CD14-positive monocyte (primary cell): ENCODE results near the gene AP4B1. TPM values are rescaled to one million over a fixed set of nuclear protein-coding genes. Genes with fewer than 3 reads are reported as not detected.

Experiments
- DNase-seq, 3 donors: peaks; one replicate each; pipeline ENCODE4 v3.0.0-alpha.2; 2011 to 2022
- H2AFZ ChIP-seq: 2 replicates; pipeline ENCODE4 v1.6.0; 2012; ENCODE audit warnings: mild to moderate bottlenecking, low read depth, low read length, inconsistent platforms; ENCODE audit not compliant: insufficient read depth, poor library complexity, severe bottlenecking
- H3K27ac ChIP-seq, 2 donors: 1 replicate in 1 of 2; 2 replicates in 1 of 2; pipeline ENCODE4 v1.5.1; 2012 to 2013; ENCODE audit warnings: low read length in 2 of 2, control low read depth in 1 of 2, inconsistent platforms in 1 of 2, low read depth in 1 of 2, mild to moderate bottlenecking in 1 of 2
- H3K27me3 ChIP-seq, 2 donors: one replicate each; pipeline versions ENCODE4 v1.6.0 to v1.6.1; 2011 to 2013; ENCODE audit warnings: low read length in 2 of 2; ENCODE audit not compliant: control insufficient read depth in 2 of 2, insufficient read depth in 2 of 2
- H3K36me3 ChIP-seq, 2 donors: replicated peaks in 1 of 2; 1 replicate in 1 of 2; 2 replicates in 1 of 2; pipeline versions ENCODE4 v1.5.1 to v1.6.1; 2012 to 2013; ENCODE audit warnings: low read length in 2 of 2, control low read depth in 1 of 2, inconsistent platforms in 1 of 2, mild to moderate bottlenecking in 1 of 2; ENCODE audit not compliant: insufficient read depth in 2 of 2, control insufficient read depth in 1 of 2
- H3K4me1 ChIP-seq, 2 donors: 1 replicate in 1 of 2; 2 replicates in 1 of 2; pipeline versions ENCODE4 v1.5.1 to v1.6.1; 2012 to 2013; ENCODE audit warnings: low read length in 2 of 2, control low read depth in 1 of 2, inconsistent platforms in 1 of 2, mild to moderate bottlenecking in 1 of 2, moderate library complexity in 1 of 2; ENCODE audit not compliant: insufficient read depth in 2 of 2, control insufficient read depth in 1 of 2
- H3K4me2 ChIP-seq: replicated peaks from 2 replicates; pipeline ENCODE3; 2012; ENCODE audit warnings: low read length, moderate library complexity, mild to moderate bottlenecking; ENCODE audit not compliant: poor library complexity, severe bottlenecking; ENCODE audit errors: extremely low read depth
- H3K4me3 ChIP-seq, 3 experiments: fragments of 200-600 bp in 1 of 3; sonication (generic) in 1 of 3; replicated peaks in 1 of 3; 1 replicate in 2 of 3; 2 replicates in 1 of 3; pipeline ENCODE4 v1.5.1; 2011 to 2013; ENCODE audit warnings: low read length in 3 of 3, mild to moderate bottlenecking in 3 of 3, control low read depth in 2 of 3, low read depth in 2 of 3, inconsistent platforms in 1 of 3, moderate library complexity in 1 of 3
- H3K79me2 ChIP-seq: 2 replicates; pipeline ENCODE4 v1.6.0; 2012; ENCODE audit warnings: mild to moderate bottlenecking, control low read depth, inconsistent platforms, low read length, moderate library complexity; ENCODE audit not compliant: insufficient read depth
- H3K9ac ChIP-seq: 2 replicates; pipeline ENCODE4 v1.6.0; 2017; ENCODE audit warnings: low read length, mild to moderate bottlenecking; ENCODE audit not compliant: insufficient read depth, poor library complexity, severe bottlenecking
- H3K9me3 ChIP-seq, 2 donors: replicated peaks in 1 of 2; 1 replicate in 1 of 2; 2 replicates in 1 of 2; pipeline versions ENCODE4 v1.5.1 to v1.6.1; 2012 to 2013; ENCODE audit warnings: low read length in 2 of 2, control low read depth in 1 of 2; ENCODE audit not compliant: control insufficient read depth in 1 of 2, insufficient read depth in 1 of 2
- H4K20me1 ChIP-seq: 2 replicates; pipeline ENCODE4 v1.6.0; 2012; ENCODE audit warnings: mild to moderate bottlenecking, low read length, control low read depth, moderate library complexity; ENCODE audit not compliant: insufficient read depth
- H3K27ac Mint-ChIP-seq, 7 donors: one replicate each; pipeline ENCODE4 v1.8.0; 2020; ENCODE audit warnings: mild to moderate bottlenecking in 7 of 7, mixed read lengths in 7 of 7, moderate library complexity in 6 of 7, inconsistent platforms in 2 of 7
- H3K27me3 Mint-ChIP-seq, 3 donors: one replicate each; pipeline ENCODE4 v1.8.0; 2021 to 2022; ENCODE audit warnings: low read depth in 3 of 3, mild to moderate bottlenecking in 3 of 3, mixed read lengths in 3 of 3, moderate library complexity in 3 of 3, inconsistent platforms in 1 of 3
- H3K36me3 Mint-ChIP-seq, 2 donors: one replicate each; pipeline ENCODE4 v1.8.0; 2020; ENCODE audit warnings: mixed read lengths in 2 of 2, inconsistent platforms in 1 of 2, mild to moderate bottlenecking in 1 of 2
- H3K4me1 Mint-ChIP-seq: one replicate; pipeline ENCODE4 v1.8.0; 2020; ENCODE audit warnings: mild to moderate bottlenecking, mixed read lengths
- H3K4me3 Mint-ChIP-seq, 2 donors: one replicate each; pipeline ENCODE4 v1.8.0; 2020; ENCODE audit warnings: mild to moderate bottlenecking in 2 of 2, mixed read lengths in 2 of 2, moderate library complexity in 1 of 2
- H3K9me3 Mint-ChIP-seq, 7 donors: one replicate each; pipeline ENCODE4 v1.8.0; 2020 to 2022; ENCODE audit warnings: mixed read lengths in 7 of 7, mild to moderate bottlenecking in 6 of 7, moderate library complexity in 6 of 7, inconsistent platforms in 2 of 7
- WGBS: methylation state at CpG from one replicate; pipeline ENCODE4 v1.1.5; 2013; ENCODE audit warnings: missing lambda C conversion rate; ENCODE audit not compliant: insufficient coverage; 5-methylcytosine and 5-hydroxymethylcytosine counted together
- intact Hi-C, 2 donors: fragments of 100-400 bp; cut with micrococcal nuclease; formaldehyde crosslinking; loops; one replicate each; pipeline versions ENCODE4 v1.15.0 to v1.15.1; 2023
- polyA plus RNA-seq, 3 donors: library from polyadenylated mRNA; depleted of rRNA in 1 of 3; unstranded in 2 of 3; stranded (reverse) in 1 of 3; fragments of 300-500 nt in 2 of 3; fragments of >200 nt in 1 of 3; fragmentation: Illumina TruSeq in 2 of 3; gene quantifications; 1 replicate in 2 of 3; 2 replicates in 1 of 3; pipeline ENCODE4 v1.2.3, GENCODE V29; 2012 to 2021
- TF ChIP-seq, protein P1 (sequence below): fragments of 200-600 bp; IDR thresholded peaks from one replicate; pipeline ENCODE4 v1.8.0; 2022; ENCODE audit warnings: antibody characterized with exemption, mild to moderate bottlenecking

Gene AP4B1
- polyA plus RNA-seq, 3 donors: 3.5 to 46.3 (median 6.1) TPM

DNA sequence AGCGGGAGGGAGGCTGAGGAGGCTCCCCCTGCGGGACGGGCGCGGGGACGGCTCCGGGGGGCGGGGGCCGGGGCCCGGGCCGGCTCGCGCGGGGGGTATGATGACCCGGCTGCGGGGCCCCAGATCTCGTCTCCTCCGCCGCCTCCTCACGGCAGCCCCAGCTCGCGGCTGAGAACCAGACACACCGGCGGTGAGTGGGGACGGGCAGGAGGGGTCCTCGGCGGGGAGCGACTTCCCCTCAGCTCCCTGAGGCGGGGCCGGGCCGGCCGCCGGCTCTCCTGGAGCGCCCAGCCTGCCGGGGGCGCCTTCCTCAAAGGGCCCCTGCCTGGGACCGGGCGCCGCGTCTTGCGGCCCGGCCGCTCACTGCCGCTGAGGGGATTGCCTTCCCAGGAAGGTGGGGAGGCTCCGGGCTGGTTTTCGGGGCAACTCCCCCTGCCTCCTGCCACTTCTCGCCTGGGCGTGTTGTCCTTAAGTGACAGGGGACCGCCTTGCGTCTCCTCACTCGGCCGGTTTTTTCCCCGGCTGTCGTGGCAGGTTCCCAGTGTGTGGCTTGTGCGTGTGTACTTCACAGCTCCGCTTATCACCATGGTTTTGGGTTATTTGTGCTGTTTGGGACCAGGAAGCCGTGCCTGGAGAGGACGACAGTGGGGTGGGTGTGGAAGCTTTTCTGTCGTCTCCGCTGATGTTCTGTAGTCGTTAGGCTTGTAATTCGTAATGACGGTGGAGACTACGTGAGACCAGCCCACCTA is 25.3 kb upstream of the AP4B1 start:
- peaks cover 0 to under 1% (median 0%) of the 10 kb centered on the region in 7 donors for H3K9me3 Mint-ChIP-seq
- peak; percentile 49 to 81 (median 59) for DNase-seq
- Histone ChIP-seq H3K9ac (peak overlapping the region; percentile 98), H3K4me3 (peak overlapping the region; percentile 70 to 99 (median 94)), H3K27ac (peak overlapping the region; percentile 91 to 99), H3K36me3 (no peaks in the 10 kb centered on the region), H3K79me2 (peaks cover 63% of the 10 kb centered on the region), H3K4me2 (peak overlapping the region; percentile 80), H2AFZ (peak overlapping the region; percentile 95), H3K27me3 (no peaks in the 10 kb centered on the region), H3K4me1 (peaks cover 43 to 58% of the 10 kb centered on the region in 2 donors), H3K9me3 (no peaks in the 10 kb centered on the region), H4K20me1 (peaks cover 48% of the 10 kb centered on the region)
- H3K36me3 Mint-ChIP-seq: peaks cover 4 to 5% of the 10 kb centered on the region in 2 donors
- TF ChIP-seq, protein P1, sequence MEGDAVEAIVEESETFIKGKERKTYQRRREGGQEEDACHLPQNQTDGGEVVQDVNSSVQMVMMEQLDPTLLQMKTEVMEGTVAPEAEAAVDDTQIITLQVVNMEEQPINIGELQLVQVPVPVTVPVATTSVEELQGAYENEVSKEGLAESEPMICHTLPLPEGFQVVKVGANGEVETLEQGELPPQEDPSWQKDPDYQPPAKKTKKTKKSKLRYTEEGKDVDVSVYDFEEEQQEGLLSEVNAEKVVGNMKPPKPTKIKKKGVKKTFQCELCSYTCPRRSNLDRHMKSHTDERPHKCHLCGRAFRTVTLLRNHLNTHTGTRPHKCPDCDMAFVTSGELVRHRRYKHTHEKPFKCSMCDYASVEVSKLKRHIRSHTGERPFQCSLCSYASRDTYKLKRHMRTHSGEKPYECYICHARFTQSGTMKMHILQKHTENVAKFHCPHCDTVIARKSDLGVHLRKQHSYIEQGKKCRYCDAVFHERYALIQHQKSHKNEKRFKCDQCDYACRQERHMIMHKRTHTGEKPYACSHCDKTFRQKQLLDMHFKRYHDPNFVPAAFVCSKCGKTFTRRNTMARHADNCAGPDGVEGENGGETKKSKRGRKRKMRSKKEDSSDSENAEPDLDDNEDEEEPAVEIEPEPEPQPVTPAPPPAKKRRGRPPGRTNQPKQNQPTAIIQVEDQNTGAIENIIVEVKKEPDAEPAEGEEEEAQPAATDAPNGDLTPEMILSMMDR: peak; percentile 18
- peak overlapping the region; percentile 95 to 96 for H3K4me3 Mint-ChIP-seq
- peaks cover 1 to 3% (median 2%) of the 10 kb centered on the region in 3 donors for H3K27me3 Mint-ChIP-seq
- H3K4me1 Mint-ChIP-seq: peaks cover 52% of the 10 kb centered on the region
- intact Hi-C loops: loop anchor here (1.0 to 5.0 kb wide), 3 partner anchors 25 to 63 kb away; partner anchors contain the start of genes DCLRE1B (in 2 of the 2) and PTPN22 (in 1 of the 2)
- under 1% methylated on average over 53 of the region's 64 CpGs for WGBS
- H3K27ac Mint-ChIP-seq: peak overlapping the region; percentile 98 to 100 (median 99)

DNA sequence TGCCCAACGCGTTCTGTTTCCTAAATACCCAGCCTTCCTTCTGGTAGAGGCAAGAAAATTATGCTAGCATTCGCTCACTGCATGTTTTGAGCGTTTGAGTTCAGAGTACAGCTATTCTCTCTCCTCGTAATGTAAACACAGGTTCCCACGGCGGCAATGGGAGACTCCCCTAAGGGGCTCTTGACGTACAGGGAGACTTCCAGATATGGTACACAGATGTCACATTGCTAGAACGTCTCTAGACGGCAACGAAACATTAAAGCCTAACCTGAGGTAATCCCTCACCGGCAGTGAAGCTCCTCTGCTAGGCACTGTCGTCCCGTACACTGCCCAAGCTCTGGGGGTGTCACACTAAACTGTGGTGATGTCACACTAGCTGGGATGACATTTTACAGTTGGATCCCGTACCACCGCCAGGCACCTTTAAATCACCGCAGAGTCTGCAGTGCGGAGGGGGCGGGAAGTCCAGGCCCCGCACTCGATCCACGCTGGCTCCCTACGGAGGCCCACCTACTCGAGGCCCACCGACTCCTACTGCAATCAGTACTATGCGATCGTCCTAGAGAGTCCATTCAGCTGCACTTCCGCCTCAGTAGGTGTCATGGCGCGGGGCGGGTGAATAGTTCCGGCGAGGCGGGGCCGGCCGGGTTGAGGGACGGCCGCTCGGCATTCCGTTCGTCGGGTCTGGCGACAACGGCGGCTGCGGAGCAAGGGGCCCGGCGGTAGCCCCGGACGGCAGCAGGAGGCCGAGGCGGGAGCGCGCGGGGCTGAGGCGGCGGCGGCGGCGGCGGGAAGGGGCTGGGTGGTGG is 24.5 kb upstream of the AP4B1 start, which contains the start of gene HIPK1:
Gene HIPK1, plus strand, starts transcription at position 384 of the 809 bp plus-strand sequence.
- Histone ChIP-seq H3K27me3 (no peaks in the 10 kb centered on the region), H4K20me1 (peaks cover 40% of the 10 kb centered on the region), H3K36me3 (no peaks in the 10 kb centered on the region), H3K27ac (peak within 1 kb of the TSS; percentile 91 to 99), H3K9me3 (no peaks in the 10 kb centered on the region), H3K4me3 (peak within 1 kb of the TSS; percentile 70 to 99 (median 94)), H3K4me2 (peak within 1 kb of the TSS; percentile 80), H3K79me2 (peaks cover 55% of the 10 kb centered on the region), H3K9ac (peak within 1 kb of the TSS; percentile 98), H3K4me1 (peaks cover 45 to 52% of the 10 kb centered on the region in 2 donors), H2AFZ (peak within 1 kb of the TSS; percentile 95)
- WGBS: under 1% methylated on average over 57 of the region's 61 CpGs
- Mint-ChIP-seq H3K27me3 (peaks cover 1 to 5% (median 2%) of the 10 kb centered on the region in 3 donors), H3K4me3 (peak within 1 kb of the TSS; percentile 96 to 99), H3K4me1 (peaks cover 51% of the 10 kb centered on the region), H3K36me3 (peaks cover 4 to 5% of the 10 kb centered on the region in 2 donors), H3K27ac (peak within 1 kb of the TSS; percentile 99 to 100 (median 100)), H3K9me3 (no peaks in the 10 kb centered on the region)
- intact Hi-C loops: loop anchor here (1.0 kb wide), 1 partner anchor 24 kb away; the partner anchor contains the start of gene DCLRE1B (in 2 of the 2)
- TF ChIP-seq, protein P1: no peak
- DNase-seq: peak; percentile 86 to 87 (median 87)
